ENCODE results near the gene CTIF. TPM values are rescaled to one million over a fixed set of nuclear protein-coding genes. Genes with fewer than 3 reads are reported as not detected.

Gene CTIF
- polyA plus RNA-seq, 1 of the 3 experiments (the other 2 are of a cell fraction): 47.2 TPM

GRCh38 chr18:48880931-48881330 lies 342.1 kb downstream of the CTIF start:
- Histone ChIP-seq H2AFZ (ENCODE audit: low read depth) (no peak overlapping the region), H3K4me1 (ENCODE audit: control insufficient read depth in 1 of 2, insufficient read depth in 2 of 2, low read depth in 1 of 2, low read length in 1 of 2) (peaks cover 0 to 4% of the 10 kb centered on the region in 2 experiments; a peak in 1 of 4 replicates), H3K9ac (no peak overlapping the region), H3K9me3 (no peaks in the 10 kb centered on the region), H3K27me3 (ENCODE audit: insufficient read depth) (no peaks in the 10 kb centered on the region), H3K27ac (ENCODE audit: low read depth in 2 of 2, low read length in 1 of 2) (no peak overlapping the region), H3K4me3 (ENCODE audit: low read depth in 2 of 2, low read length in 1 of 2) (no peak overlapping the region), H3K4me2 (no peak overlapping the region), H3F3A (replicated peaks; ENCODE audit: insufficient read depth) (no peaks in the 10 kb centered on the region), H4K20me1 (ENCODE audit: insufficient read depth) (no peaks in the 10 kb centered on the region), H3K36me3 (replicated peaks in 1 of 2; ENCODE audit: control insufficient read depth in 1 of 2, insufficient read depth in 2 of 2, low read length in 1 of 2) (no peaks in the 10 kb centered on the region), H3K79me2 (ENCODE audit: insufficient read depth) (no peaks in the 10 kb centered on the region), H3K9me2 (no peaks in the 10 kb centered on the region)
- TF ChIP-seq SIN3A (IDR thresholded peaks at IDR 0.05; ENCODE audit: borderline replicate concordance, low read depth, low read length): no peak
- no peak for TF ChIP-seq TCF12 (IDR thresholded peaks at IDR 0.05)
- no peak for TF ChIP-seq GABPA (IDR thresholded peaks at IDR 0.05; ENCODE audit: low read depth)
- no peak for TF ChIP-seq FOSL2 (IDR thresholded peaks at IDR 0.05; ENCODE audit: borderline replicate concordance, low read depth)
- no peak for TF ChIP-seq EP300 (IDR thresholded peaks at IDR 0.05; ENCODE audit: borderline replicate concordance in 1 of 2, low read depth in 1 of 2, low read length in 1 of 2)
- no peak for TF ChIP-seq MAX (IDR thresholded peaks at IDR 0.05; ENCODE audit: low read depth)
- ChIA-PET CTCF (no interaction called here), POLR2A (no interaction called here)
- WGBS (ENCODE audit: low lambda C conversion rate): 95% methylated on average over 1 of the region's 1 CpG
- no peak for DNase-seq

- DNase-seq: no peak
- Histone ChIP-seq H3K79me2 (ENCODE audit: insufficient read depth) (no peaks in the 10 kb centered on the region), H3K9me3 (no peaks in the 10 kb centered on the region), H4K20me1 (ENCODE audit: insufficient read depth) (no peaks in the 10 kb centered on the region), H3K9ac (no peak overlapping the region), H2AFZ (ENCODE audit: low read depth) (no peak overlapping the region), H3K4me3 (ENCODE audit: low read depth in 2 of 2, low read length in 1 of 2) (no peak overlapping the region), H3K27me3 (ENCODE audit: insufficient read depth) (no peaks in the 10 kb centered on the region), H3K27ac (ENCODE audit: low read depth in 2 of 2, low read length in 1 of 2) (no peak overlapping the region), H3K4me1 (ENCODE audit: control insufficient read depth in 1 of 2, insufficient read depth in 2 of 2, low read depth in 1 of 2, low read length in 1 of 2) (peaks cover 0 to 5% of the 10 kb centered on the region in 2 experiments; a peak in 1 of 4 replicates), H3K4me2 (no peak overlapping the region), H3F3A (replicated peaks; ENCODE audit: insufficient read depth) (no peaks in the 10 kb centered on the region), H3K36me3 (replicated peaks in 1 of 2; ENCODE audit: control insufficient read depth in 1 of 2, insufficient read depth in 2 of 2, low read length in 1 of 2) (no peaks in the 10 kb centered on the region), H3K9me2 (no peaks in the 10 kb centered on the region)
- TF ChIP-seq TAF1 (IDR thresholded peaks at IDR 0.05; ENCODE audit: borderline replicate concordance, low read depth, low read length) (no peak), YY1 (IDR thresholded peaks at IDR 0.05; ENCODE audit: low read depth) (no peak), FOXJ3 (CRISPR knock-in tag; IDR thresholded peaks at IDR 0.05) (no peak), POLR2AphosphoS5 (IDR thresholded peaks at IDR 0.05; ENCODE audit: low read depth, low read length) (no peak), NRF1 (IDR thresholded peaks at IDR 0.05; ENCODE audit: low read depth, low read length) (no peak), MXI1 (IDR thresholded peaks at IDR 0.05; ENCODE audit: low read depth, low read length) (no peak), USF1 (IDR thresholded peaks at IDR 0.05; ENCODE audit: borderline replicate concordance, low read depth) (no peak), ZBTB33 (IDR thresholded peaks at IDR 0.05; ENCODE audit: borderline replicate concordance, low read depth) (no peak), SIN3A (IDR thresholded peaks at IDR 0.05; ENCODE audit: borderline replicate concordance, low read depth, low read length) (no peak), EZH2phosphoT487 (IDR thresholded peaks at IDR 0.05; ENCODE audit: borderline replicate concordance, low read depth) (no peak), GATA2 (CRISPR knock-in tag; IDR thresholded peaks at IDR 0.05) (no peak), NFIC (IDR thresholded peaks at IDR 0.05; ENCODE audit: borderline replicate concordance) (no peak), CTCF (IDR thresholded peaks at IDR 0.05) (no peak), MEF2A (IDR thresholded peaks at IDR 0.05; ENCODE audit: borderline replicate concordance, low read depth) (no peak), RFX5 (IDR thresholded peaks at IDR 0.05; ENCODE audit: low read length) (no peak), CHD2 (IDR thresholded peaks at IDR 0.05; ENCODE audit: low read length, partially characterized antibody) (no peak), FOXM1 (IDR thresholded peaks at IDR 0.05; ENCODE audit: low read depth) (no peak), RXRA (IDR thresholded peaks at IDR 0.05; ENCODE audit: borderline replicate concordance, low read depth) (no peak), SMC3 (IDR thresholded peaks at IDR 0.05; ENCODE audit: low read depth, low read length) (no peak)
- TF ChIP-seq, protein P1, sequence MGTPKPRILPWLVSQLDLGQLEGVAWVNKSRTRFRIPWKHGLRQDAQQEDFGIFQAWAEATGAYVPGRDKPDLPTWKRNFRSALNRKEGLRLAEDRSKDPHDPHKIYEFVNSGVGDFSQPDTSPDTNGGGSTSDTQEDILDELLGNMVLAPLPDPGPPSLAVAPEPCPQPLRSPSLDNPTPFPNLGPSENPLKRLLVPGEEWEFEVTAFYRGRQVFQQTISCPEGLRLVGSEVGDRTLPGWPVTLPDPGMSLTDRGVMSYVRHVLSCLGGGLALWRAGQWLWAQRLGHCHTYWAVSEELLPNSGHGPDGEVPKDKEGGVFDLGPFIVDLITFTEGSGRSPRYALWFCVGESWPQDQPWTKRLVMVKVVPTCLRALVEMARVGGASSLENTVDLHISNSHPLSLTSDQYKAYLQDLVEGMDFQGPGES (IDR thresholded peaks at IDR 0.05; ENCODE audit: low read depth, low read length): no peak
- CTCF ChIA-PET: interaction anchor here (0.6 kb wide), 1 partner anchor 1726 kb away, joined by 3 read pairs; no protein-coding TSS in a partner anchor
- POLR2A ChIA-PET: no interaction called here
- 88% methylated on average over 4 of the region's 4 CpGs for WGBS (ENCODE audit: low lambda C conversion rate)
Measured at GRCh38 chr18:48882379-48882778, 343.5 kb downstream of the CTIF start.

Measured in SK-N-SH (cell line).